Epithelial cell of proximal tubule (primary cell): ENCODE data around the gene AGPAT4. TPM values are rescaled to one million over a fixed set of nuclear protein-coding genes. Genes with fewer than 3 reads are reported as not detected.

Experiments
- DNase-seq: peaks from one replicate; pipeline ENCODE4 v3.0.0-alpha.2; 2011; ENCODE audit warnings: low read depth
- H3K4me3 ChIP-seq: 2 replicates; pipeline ENCODE4 v1.5.1; 2011; ENCODE audit warnings: low read depth, mild to moderate bottlenecking, low read length
- CTCF ChIP-seq: conservative IDR thresholded peaks from 2 replicates; pipeline ENCODE4 v1.5.1; 2012; ENCODE audit warnings: low read depth, mild to moderate bottlenecking, low read length
- total RNA-seq: library from RNA; depleted of rRNA; stranded (reverse); fragments of >200 nt; gene quantifications from 2 replicates; pipeline ENCODE4 v1.2.3, GENCODE V29; 2015

The AGPAT4 gene
- total RNA-seq, 1 donor from 2014 or later: 12.2 TPM

GRCh38 chr6:161295784-161296183 lies 21.9 kb upstream of the AGPAT4 start:
- no peak for TF ChIP-seq CTCF
- H3K4me3 ChIP-seq: no peak overlapping the region
- DNase-seq: no peak

GRCh38 chr6:161292650-161293281 lies 18.9 kb upstream of the AGPAT4 start:
- TF ChIP-seq CTCF: no peak
- DNase-seq: no peak
- no peak overlapping the region for H3K4me3 ChIP-seq

GRCh38 chr6:161292145-161292544 lies 18.3 kb upstream of the AGPAT4 start:
- no peak overlapping the region for H3K4me3 ChIP-seq
- TF ChIP-seq CTCF: no peak
- no peak for DNase-seq

- no peak for DNase-seq
- H3K4me3 ChIP-seq: no peak overlapping the region
- TF ChIP-seq CTCF: no peak
These were observed 16.9 kb upstream of the AGPAT4 start for GRCh38 chr6:161290751-161291150.

- TF ChIP-seq CTCF: no peak
- no peak overlapping the region for H3K4me3 ChIP-seq
- no peak for DNase-seq
These were observed 10.8 kb upstream of the AGPAT4 start for GRCh38 chr6:161284653-161285052.

GRCh38 chr6:161281092-161281491 lies 7.2 kb upstream of the AGPAT4 start:
- no peak for DNase-seq
- H3K4me3 ChIP-seq: no peak overlapping the region
- no peak for TF ChIP-seq CTCF

GRCh38 chr6:161279677-161280415 lies 6.0 kb upstream of the AGPAT4 start:
- DNase-seq: no peak
- no peak for TF ChIP-seq CTCF
- H3K4me3 ChIP-seq: no peak overlapping the region
